Fibroblast of pulmonary artery (primary cell): ENCODE results near the gene OMA1.

Experiments
- DNase-seq: peaks from one replicate; pipeline ENCODE4 v3.0.0-alpha.2; 2010; ENCODE audit warnings: low read depth
- H3K4me3 ChIP-seq: replicated peaks from 2 replicates; pipeline ENCODE4 v1.5.1; 2011; ENCODE audit warnings: low read depth, mild to moderate bottlenecking, control low read depth, low read length, moderate library complexity
- CTCF ChIP-seq: IDR thresholded peaks from 2 replicates; pipeline ENCODE4 v1.5.1; 2011; ENCODE audit warnings: mild to moderate bottlenecking, control low read depth, low read length, inconsistent platforms; ENCODE audit errors: missing control alignments

OMA1 gene

GRCh38 chr1:58546520-58547308 is at the start of gene OMA1:
Gene OMA1, minus strand, starts transcription at chr1:58546726. Its CDS starts 7,432 bp downstream, at chr1:58539294.
- peak; percentile 96 for TF ChIP-seq CTCF
- DNase-seq: peak; percentile 98
- H3K4me3 ChIP-seq: peak within 1 kb of the TSS; percentile 81

- no peak for DNase-seq
- H3K4me3 ChIP-seq: no peak overlapping the region
- TF ChIP-seq CTCF: no peak
These were observed 48.0 kb upstream of the OMA1 start for GRCh38 chr1:58594546-58594945.

GRCh38 chr1:58592522-58593134 is 46.1 kb upstream of the OMA1 start:
- no peak for TF ChIP-seq CTCF
- no peak overlapping the region for H3K4me3 ChIP-seq
- peak; percentile 89 for DNase-seq

GRCh38 chr1:58591806-58592205 is 45.3 kb upstream of the OMA1 start:
- no peak for DNase-seq
- H3K4me3 ChIP-seq: no peak overlapping the region
- TF ChIP-seq CTCF: no peak

GRCh38 chr1:58590019-58590418 is 43.5 kb upstream of the OMA1 start:
- DNase-seq: no peak
- H3K4me3 ChIP-seq: no peak overlapping the region
- TF ChIP-seq CTCF: no peak

- H3K4me3 ChIP-seq: no peak overlapping the region
- no peak for TF ChIP-seq CTCF
- no peak for DNase-seq
These were observed 41.9 kb upstream of the OMA1 start for GRCh38 chr1:58588396-58588795.
